Peyer's patch (tissue), 4 donors: ENCODE results near the gene ULK1.

Experiments used
- POLR2A ChIP-seq, 2 donors: fragments of 450-650 bp; IDR thresholded peaks; one replicate each; pipeline ENCODE4 v1.5.1; 2017; ENCODE audit warnings: antibody characterized with exemption in 2 of 2, mild to moderate bottlenecking in 2 of 2, moderate library complexity in 2 of 2
- TF ChIP-seq, protein P1 (sequence below), 6 experiments: fragments of 450-650 bp in 4 of 6; fragments of 200-600 bp in 2 of 6; sonication (generic) in 1 of 6; IDR thresholded peaks; one replicate each; pipeline ENCODE4 v1.5.1; 2017 to 2019; ENCODE audit warnings: antibody characterized with exemption in 6 of 6, mild to moderate bottlenecking in 3 of 6, moderate library complexity in 1 of 6

DNA sequence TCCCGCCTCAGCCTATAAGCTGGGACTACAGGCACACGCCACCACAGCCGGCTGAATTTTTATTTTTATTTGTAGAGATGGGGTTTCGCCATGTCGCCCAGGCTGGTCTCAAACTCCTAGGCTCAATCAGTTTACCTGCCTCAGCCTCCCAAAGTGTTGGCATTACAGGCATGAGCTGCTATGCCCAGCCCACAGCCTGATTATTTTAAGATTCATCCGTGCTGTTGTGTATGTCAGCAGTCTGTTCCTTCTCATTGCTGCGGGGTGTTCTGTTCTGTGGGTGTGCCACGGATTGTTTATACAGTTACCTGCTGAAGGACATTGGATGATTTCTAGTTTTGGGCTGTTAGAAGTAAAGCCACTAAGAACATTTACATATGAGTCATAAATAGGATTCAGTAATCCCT is 45.7 kb downstream of the ULK1 start:
- TF ChIP-seq, protein P1, sequence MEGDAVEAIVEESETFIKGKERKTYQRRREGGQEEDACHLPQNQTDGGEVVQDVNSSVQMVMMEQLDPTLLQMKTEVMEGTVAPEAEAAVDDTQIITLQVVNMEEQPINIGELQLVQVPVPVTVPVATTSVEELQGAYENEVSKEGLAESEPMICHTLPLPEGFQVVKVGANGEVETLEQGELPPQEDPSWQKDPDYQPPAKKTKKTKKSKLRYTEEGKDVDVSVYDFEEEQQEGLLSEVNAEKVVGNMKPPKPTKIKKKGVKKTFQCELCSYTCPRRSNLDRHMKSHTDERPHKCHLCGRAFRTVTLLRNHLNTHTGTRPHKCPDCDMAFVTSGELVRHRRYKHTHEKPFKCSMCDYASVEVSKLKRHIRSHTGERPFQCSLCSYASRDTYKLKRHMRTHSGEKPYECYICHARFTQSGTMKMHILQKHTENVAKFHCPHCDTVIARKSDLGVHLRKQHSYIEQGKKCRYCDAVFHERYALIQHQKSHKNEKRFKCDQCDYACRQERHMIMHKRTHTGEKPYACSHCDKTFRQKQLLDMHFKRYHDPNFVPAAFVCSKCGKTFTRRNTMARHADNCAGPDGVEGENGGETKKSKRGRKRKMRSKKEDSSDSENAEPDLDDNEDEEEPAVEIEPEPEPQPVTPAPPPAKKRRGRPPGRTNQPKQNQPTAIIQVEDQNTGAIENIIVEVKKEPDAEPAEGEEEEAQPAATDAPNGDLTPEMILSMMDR (IDR thresholded peaks at IDR 0.05) = no peak
- TF ChIP-seq POLR2A (IDR thresholded peaks at IDR 0.05) = no peak
